ENCODE measurements around the gene ENTREP1. TPM values are rescaled to one million over a fixed set of nuclear protein-coding genes. Genes with fewer than 3 reads are reported as not detected.

Gene ENTREP1
- total RNA-seq, 1 donor from 2014 or later, result 18.7 TPM

- ATAC-seq (ENCODE audit: poor library complexity) (no peak), DNase-seq (no peak)
- intact Hi-C loops (cut with DNase I), result no loop called here
Observed at GRCh38 chr9:69351227-69351626, 26.2 kb downstream of the ENTREP1 start.

GRCh38 chr9:69355232-69355631 lies 30.2 kb downstream of the ENTREP1 start:
- intact Hi-C loops (cut with DNase I), result no loop called here
- DNase-seq, result no peak
- ATAC-seq (ENCODE audit: poor library complexity), result no peak

GRCh38 chr9:69357030-69357775 lies 32.2 kb downstream of the ENTREP1 start:
- DNase-seq (no peak), ATAC-seq (ENCODE audit: poor library complexity) (peak; percentile 92)
- intact Hi-C loops (cut with DNase I), result no loop called here

GRCh38 chr9:69357821-69358220 lies 32.8 kb downstream of the ENTREP1 start:
- intact Hi-C loops (cut with DNase I), result no loop called here
- DNase-seq, result no peak
- no peak for ATAC-seq (ENCODE audit: poor library complexity)

GRCh38 chr9:69363191-69363590 lies 38.2 kb downstream of the ENTREP1 start:
- ATAC-seq (ENCODE audit: poor library complexity) (no peak), DNase-seq (no peak)
- intact Hi-C loops (cut with DNase I), result no loop called here

- DNase-seq (no peak), ATAC-seq (ENCODE audit: poor library complexity) (peak; percentile 67)
- intact Hi-C loops (cut with DNase I), result no loop called here
Observed at GRCh38 chr9:69364510-69365150, 39.6 kb downstream of the ENTREP1 start.

GRCh38 chr9:69370430-69370829 lies 45.4 kb downstream of the ENTREP1 start:
- ATAC-seq (ENCODE audit: poor library complexity), result no peak
- intact Hi-C loops (cut with DNase I), result no loop called here
- no peak for DNase-seq

DNA sequence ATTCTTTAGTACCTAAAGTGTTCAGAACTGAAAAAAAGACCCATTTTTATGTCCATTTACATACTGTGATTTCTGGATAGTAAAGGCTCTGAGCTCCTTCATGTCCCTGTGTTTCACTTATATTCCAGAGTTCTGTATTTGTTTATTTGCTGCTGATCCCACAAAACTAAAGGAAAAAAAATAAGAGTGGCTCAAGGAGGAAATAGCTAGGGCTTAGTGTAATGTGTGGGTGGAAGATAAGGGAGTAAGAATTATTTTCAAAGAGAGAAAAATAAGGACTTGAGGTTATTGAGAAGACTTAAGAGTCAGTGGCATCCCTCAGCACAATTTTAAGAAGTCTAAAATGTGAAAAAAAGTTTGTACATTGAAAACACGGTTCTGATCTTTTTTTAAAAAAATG lies 46.0 kb downstream of the ENTREP1 start:
- intact Hi-C loops (cut with DNase I), result no loop called here
- DNase-seq (no peak), ATAC-seq (ENCODE audit: poor library complexity) (no peak)

DNA sequence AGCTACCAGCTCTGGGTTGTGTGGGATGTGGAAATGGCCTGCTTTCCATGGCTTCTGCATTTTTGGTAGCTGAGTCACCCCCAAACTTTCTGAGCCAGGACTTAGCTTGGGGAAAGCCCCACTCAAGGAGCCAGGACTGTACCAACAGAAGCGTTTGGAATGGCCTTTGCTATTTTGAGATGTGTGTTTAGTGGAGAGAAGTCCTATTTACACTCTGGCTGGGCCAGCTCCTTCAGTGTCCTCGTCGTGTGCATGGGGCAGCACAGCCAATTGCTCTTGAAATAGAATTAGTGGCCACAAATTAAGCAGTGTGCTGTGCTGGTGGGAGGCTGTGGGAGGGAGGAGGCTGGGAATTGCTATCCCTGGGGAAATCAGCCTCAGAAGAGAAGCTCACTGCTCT lies 51.6 kb downstream of the ENTREP1 start:
- intact Hi-C loops (cut with DNase I), result no loop called here
- ATAC-seq (ENCODE audit: poor library complexity) (peak; percentile 85), DNase-seq (no peak)

GRCh38 chr9:69377291-69377690 lies 52.3 kb downstream of the ENTREP1 start:
- intact Hi-C loops (cut with DNase I), result no loop called here
- ATAC-seq (ENCODE audit: poor library complexity), result no peak
- no peak for DNase-seq

- no peak for DNase-seq
- intact Hi-C loops (cut with DNase I), result no loop called here
- no peak for ATAC-seq (ENCODE audit: poor library complexity)
Observed at GRCh38 chr9:69377981-69378380, 53.0 kb downstream of the ENTREP1 start.

- ATAC-seq (ENCODE audit: poor library complexity), result peak; percentile 87
- intact Hi-C loops (cut with DNase I), result no loop called here
- no peak for DNase-seq
Observed at GRCh38 chr9:69379270-69379982, 54.4 kb downstream of the ENTREP1 start.

- DNase-seq, result no peak
- intact Hi-C loops (cut with DNase I), result no loop called here
Observed at GRCh38 chr9:69380301-69380700, 55.3 kb downstream of the ENTREP1 start.

DNA sequence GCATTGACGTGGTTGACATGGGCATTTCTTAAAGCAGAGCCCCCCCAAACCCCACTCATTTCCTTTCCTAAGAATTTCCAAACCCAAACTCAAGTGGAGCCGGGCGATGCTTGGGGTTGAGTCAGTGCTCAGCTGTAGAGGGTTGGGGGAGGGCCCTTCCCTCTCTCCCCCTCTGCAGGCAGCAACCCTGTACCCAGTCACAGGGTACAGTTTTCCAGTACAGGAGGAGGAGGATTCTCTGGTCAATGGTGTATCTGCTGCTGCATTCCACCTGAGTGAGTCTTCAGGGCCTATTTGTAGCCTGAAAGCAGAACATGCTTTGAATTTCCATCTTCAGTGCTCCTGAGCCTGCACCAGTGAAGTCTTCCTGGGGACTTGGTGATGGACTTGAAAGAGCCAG lies 55.8 kb downstream of the ENTREP1 start:
- no peak for DNase-seq
- intact Hi-C loops (cut with DNase I), result no loop called here
- ATAC-seq (ENCODE audit: poor library complexity), result no peak

More at GRCh38 chr9:69380301-69380700, 55.3 kb downstream of the ENTREP1 start:
- ATAC-seq (ENCODE audit: poor library complexity), result no peak

- intact Hi-C loops (cut with DNase I), result no loop called here
- ATAC-seq (ENCODE audit: poor library complexity) (no peak), DNase-seq (no peak)
Observed at GRCh38 chr9:69382135-69382534, 57.1 kb downstream of the ENTREP1 start.

DNA sequence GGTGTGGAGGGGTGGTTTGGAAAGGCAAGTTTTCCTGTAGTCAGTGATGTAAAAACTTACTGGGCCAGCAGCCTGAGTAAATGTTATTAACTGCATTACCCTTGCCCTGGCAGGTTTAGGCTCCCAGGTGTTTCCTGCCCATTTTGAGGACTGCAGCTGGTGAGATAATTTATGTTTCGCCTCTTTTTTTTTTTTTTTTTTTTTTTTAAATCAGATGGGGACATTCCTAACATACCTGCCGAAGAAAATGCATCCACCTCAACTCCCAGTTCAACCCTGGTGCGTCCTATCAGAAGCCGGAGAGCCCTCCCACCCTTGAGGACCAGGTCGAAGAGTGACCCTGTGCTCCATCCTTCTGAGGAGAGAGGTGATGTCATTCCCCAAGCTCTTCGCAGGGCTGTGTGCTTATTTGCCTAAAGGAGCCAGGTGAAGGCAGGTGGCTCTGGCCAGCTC lies 60.6 kb downstream of the ENTREP1 start:
- DNase-seq (no peak), ATAC-seq (ENCODE audit: poor library complexity) (no peak)
- intact Hi-C loops (cut with DNase I), result no loop called here

DNA sequence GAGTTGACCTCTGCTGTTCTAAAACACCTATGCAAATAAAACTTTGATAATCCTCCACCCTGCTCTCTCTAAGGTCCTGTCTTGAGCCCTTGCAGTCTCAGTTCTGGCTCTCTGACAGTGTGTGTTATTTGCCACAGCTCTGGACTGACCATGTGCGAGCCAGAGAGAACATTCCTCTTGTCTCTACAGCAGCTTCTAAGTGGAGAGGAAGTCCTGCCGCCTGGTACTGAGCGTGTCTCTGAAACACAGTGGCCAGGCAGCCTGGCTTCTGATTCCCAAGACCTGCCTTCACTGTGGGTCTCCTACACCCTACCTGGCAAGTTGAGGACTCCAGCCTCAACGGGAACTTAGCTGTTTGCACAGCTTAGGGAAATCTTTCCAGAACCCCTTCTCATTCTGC lies 61.6 kb downstream of the ENTREP1 start:
- DNase-seq (peak; percentile 54), ATAC-seq (ENCODE audit: poor library complexity) (peak; percentile 92)
- intact Hi-C loops (cut with DNase I), result no loop called here

GRCh38 chr9:69388596-69388995 lies 63.6 kb downstream of the ENTREP1 start:
- DNase-seq, result no peak
- intact Hi-C loops (cut with DNase I), result no loop called here
- ATAC-seq (ENCODE audit: poor library complexity), result no peak

DNA sequence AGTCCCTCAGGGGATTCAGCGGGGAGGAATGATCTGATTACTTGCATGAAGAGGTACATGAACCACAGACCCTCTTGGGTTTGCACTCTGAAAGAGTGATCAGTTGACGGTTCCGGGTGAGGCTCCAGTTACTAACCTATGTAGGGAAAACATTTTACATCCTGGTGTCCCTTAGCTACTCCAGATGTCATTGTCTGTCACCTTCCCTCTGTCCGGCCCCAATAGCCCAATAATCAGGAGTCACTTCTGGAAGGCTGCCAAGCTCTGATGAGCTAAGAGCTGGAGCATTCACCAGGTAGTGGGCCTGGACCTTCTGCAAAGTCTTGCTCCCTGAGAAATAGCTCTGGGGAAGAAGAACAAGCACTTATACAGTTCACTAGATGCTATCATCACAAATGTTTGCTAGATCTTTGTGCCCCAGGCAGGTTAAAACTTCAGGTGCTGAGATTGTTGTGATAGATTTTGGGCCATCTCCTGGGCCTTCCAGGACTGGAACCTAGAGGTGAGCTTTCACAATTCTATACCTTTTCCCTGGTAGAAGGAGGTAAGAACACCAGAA lies 64.5 kb downstream of the ENTREP1 start:
- intact Hi-C loops (cut with DNase I), result no loop called here
- ATAC-seq (ENCODE audit: poor library complexity) (no peak), DNase-seq (no peak)
